Adrenal gland (tissue), 12 donors: Measurements from ENCODE around the gene TMEM221. TPM values are rescaled to one million over a fixed set of nuclear protein-coding genes. Genes with fewer than 3 reads are reported as not detected.

Source experiments
- DNase-seq, 7 donors: peaks; one replicate each; pipeline ENCODE4 v3.0.0-alpha.2; 2019 to 2020
- H3K27ac ChIP-seq, 5 donors: fragments of 200-600 bp; sonication (generic) in 4 of 5; 1 replicate in 3 of 5; 2 replicates in 2 of 5; pipeline versions ENCODE4 v1.5.1 to v1.8.0; 2016 to 2020; ENCODE audit warnings: mild to moderate bottlenecking in 1 of 5
- H3K27me3 ChIP-seq: fragments of 200-600 bp; 2 replicates; pipeline ENCODE4 v1.8.0; 2021
- H3K36me3 ChIP-seq, 2 donors: fragments of 200-600 bp; replicated peaks in 1 of 2; 1 replicate in 1 of 2; 2 replicates in 1 of 2; pipeline versions ENCODE4 v1.5.1 to v1.8.0; 2018 to 2022
- H3K4me1 ChIP-seq, 2 donors: fragments of 200-600 bp; replicated peaks in 1 of 2; 1 replicate in 1 of 2; 2 replicates in 1 of 2; pipeline versions ENCODE4 v1.5.1 to v1.8.0; 2018 to 2021
- H3K4me3 ChIP-seq, 4 donors: fragments of 200-600 bp; sonication (generic) in 3 of 4; one replicate each; pipeline ENCODE4 v1.5.1; 2016 to 2018
- H3K9me3 ChIP-seq, 3 donors: fragments of 200-600 bp; sonication (generic) in 1 of 3; replicated peaks in 1 of 3; 1 replicate in 2 of 3; 2 replicates in 1 of 3; pipeline versions ENCODE4 v1.5.1 to v1.8.0; 2016 to 2021
- CTCF ChIP-seq, 6 experiments: fragments of 450-650 bp in 4 of 6; fragments of 200-600 bp in 2 of 6; sonication (generic) in 1 of 6; IDR thresholded peaks; 1 replicate in 5 of 6; 2 replicates in 1 of 6; pipeline versions ENCODE4 v1.5.1 to v1.8.0; 2016 to 2021; ENCODE audit warnings: antibody characterized with exemption in 6 of 6, mild to moderate bottlenecking in 2 of 6, moderate library complexity in 1 of 6
- POLR2A ChIP-seq, 2 donors: fragments of 450-650 bp; IDR thresholded peaks; one replicate each; pipeline ENCODE4 v1.6.1; 2017; ENCODE audit warnings: antibody characterized with exemption in 2 of 2, mild to moderate bottlenecking in 2 of 2, moderate library complexity in 1 of 2
- WGBS, 4 donors: extraction: QIAGEN DNeasy Blood & Tissue Kit in 2 of 4; methylation state at CpG; one replicate each; pipeline versions ENCODE4 v1.1.5 to v1.1.7; 2013 to 2017; 5-methylcytosine and 5-hydroxymethylcytosine counted together
- intact Hi-C, 2 donors: fragments of 100-400 bp; cut with DNase I; formaldehyde crosslinking; loops; one replicate each; pipeline versions ENCODE4 v1.14.1 to v1.15.0; 2022 to 2023
- polyA plus RNA-seq, 3 donors: library from polyadenylated mRNA; stranded (reverse); fragments of 200-250 nt in 2 of 3; fragments of 350-450 nt in 1 of 3; fragmentation: Illumina TruSeq in 1 of 3; extraction: RNeasy Lipid Tissue Mini Kit (QIAGEN cat#74804) in 1 of 3; gene quantifications; one replicate each; pipeline ENCODE4 v1.2.3, GENCODE V29; 2013 to 2014
- total RNA-seq, 9 donors: library from RNA; depleted of rRNA in 4 of 9; stranded (reverse); fragments of >200 nt in 4 of 9; fragments of 120-200 nt in 1 of 9; fragmentation: NEBNext Ultra II Directional in 1 of 9; extraction: Animal tissue kit (Norgen Biotek cat#: 25700) in 1 of 9; gene quantifications; one replicate each; pipeline versions ENCODE4 v1.1.0 to v1.2.4, GENCODE V29; 2013 to 2023
- donor health status: healthy with polysubstance abuse.
- donor health status: Bipolar disorder and iron deficiency.
- donor health status: DM: yes; HTN: yes; CAD: no.
- donor health status: DM: no; HTN: no; CAD: no.
- donor health status: DM: no; HTN: no; CAD: no.
- donor health status: DM: yes; HTN: yes; CAD: no.

TMEM221 gene
- total and polyA plus RNA-seq, 12 donors = 0.22 to 8.7 (median 3.6) TPM

GRCh38 chr19:17419621-17420474 lies 28.6 kb downstream of the TMEM221 start, which contains the start of gene MVB12A:
TSS of gene MVB12A (plus strand) at chr19:17420047. CDS start at chr19:17420136, 89 bp downstream.
- Histone ChIP-seq H3K4me1 (peaks cover 9 to 13% of the 10 kb centered on the region in 2 donors), H3K27me3 (no peaks in the 10 kb centered on the region), H3K9me3 (no peaks in the 10 kb centered on the region), H3K27ac (peak within 1 kb of the TSS; percentile 77 to 91 (median 83)), H3K36me3 (no peaks in the 10 kb centered on the region), H3K4me3 (peak within 1 kb of the TSS; percentile 9 to 95 (median 80))
- TF ChIP-seq POLR2A (IDR thresholded peaks at IDR 0.05) (peak in 1 of 2 donors; percentile 80), CTCF (IDR thresholded peaks at IDR 0.05) (no peak)
- intact Hi-C loops = no loop called here
- WGBS, 4 donors = 0 to 1% (median 0%) methylated on average over 7 to 85 of the region's 85 CpGs
- peak; percentile 97 to 99 (median 98) for DNase-seq

- intact Hi-C loops = no loop called here
These were observed 29.3 kb downstream of the TMEM221 start for GRCh38 chr19:17419154-17419620.

DNA sequence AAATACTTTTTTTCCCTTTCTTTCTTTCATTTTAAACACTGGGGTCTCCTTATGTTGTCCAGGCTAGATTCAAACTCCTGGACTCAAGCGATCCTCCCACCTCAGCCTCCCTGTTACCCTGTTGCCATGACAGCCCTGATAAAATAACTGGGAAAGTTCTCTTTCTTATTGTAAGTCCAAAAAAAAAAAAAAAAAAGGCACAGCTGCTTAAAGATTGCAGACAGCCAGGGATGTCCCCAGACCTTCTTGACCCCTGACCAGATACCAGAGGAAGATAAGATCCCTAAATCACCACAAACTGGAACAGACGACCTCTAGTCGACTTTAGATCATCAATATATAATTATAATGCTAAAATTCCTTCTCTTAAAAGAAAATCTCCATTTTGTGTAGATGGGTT lies 29.8 kb downstream of the TMEM221 start:
- peak overlapping the region in 2 of 4 donors; percentile 15 to 95 for H3K4me3 ChIP-seq
- H3K9me3 ChIP-seq = no peaks in the 10 kb centered on the region
- WGBS, 4 donors = 38 to 48% (median 43%) methylated on average over 3 of the region's 3 CpGs
- no peaks in the 10 kb centered on the region for H3K27me3 ChIP-seq
- DNase-seq = no peak
- H3K27ac ChIP-seq = peak overlapping the region; percentile 77 to 91 (median 83)
- intact Hi-C loops = no loop called here
- H3K36me3 ChIP-seq = peaks cover 0 to 5% of the 10 kb centered on the region in 2 donors
- TF ChIP-seq CTCF (IDR thresholded peaks at IDR 0.05) = no peak
- TF ChIP-seq POLR2A (IDR thresholded peaks at IDR 0.05) = no peak
- peaks cover 13% of the 10 kb centered on the region in 2 donors for H3K4me1 ChIP-seq

More at GRCh38 chr19:17419154-17419620, 29.3 kb downstream of the TMEM221 start:
- 7 to 13% (median 12%) methylated on average over 8 of the region's 8 CpGs for WGBS, 4 donors
- no peak for TF ChIP-seq POLR2A (IDR thresholded peaks at IDR 0.05)
- TF ChIP-seq CTCF (IDR thresholded peaks at IDR 0.05) = no peak
- H3K9me3 ChIP-seq = no peaks in the 10 kb centered on the region
- peaks cover 0 to 4% of the 10 kb centered on the region in 2 donors for H3K36me3 ChIP-seq
- DNase-seq = no peak
- H3K27ac ChIP-seq = peak overlapping the region; percentile 77 to 91 (median 83)
- H3K4me1 ChIP-seq = peaks cover 9 to 13% of the 10 kb centered on the region in 2 donors
- H3K27me3 ChIP-seq = no peaks in the 10 kb centered on the region
- H3K4me3 ChIP-seq = peak overlapping the region in 2 of 4 donors; percentile 15 to 95

- WGBS, 4 donors = 66 to 79% (median 77%) methylated on average over 6 of the region's 6 CpGs
- peaks cover 0 to 5% of the 10 kb centered on the region in 2 donors for H3K36me3 ChIP-seq
- no peak overlapping the region for H3K4me3 ChIP-seq
- H3K4me1 ChIP-seq = peaks cover 6 to 17% of the 10 kb centered on the region in 2 donors
- no peak for DNase-seq
- intact Hi-C loops = no loop called here
- H3K9me3 ChIP-seq = no peaks in the 10 kb centered on the region
- H3K27ac ChIP-seq = peak overlapping the region in 1 of 5 donors; percentile 22
- no peaks in the 10 kb centered on the region for H3K27me3 ChIP-seq
- TF ChIP-seq POLR2A (IDR thresholded peaks at IDR 0.05) (no peak), CTCF (IDR thresholded peaks at IDR 0.05) (no peak)
These were observed 33.3 kb downstream of the TMEM221 start for GRCh38 chr19:17415121-17415520.
